ENCODE measurements around the gene LONRF3. TPM values are rescaled to one million over a fixed set of nuclear protein-coding genes. Genes with fewer than 3 reads are reported as not detected.
A peak's percentile ranks its signal among the peaks of the same experiment; 100 is the strongest.

Gene LONRF3
- total RNA-seq, 1 donor from 2014 or later: 12.4 TPM

DNA sequence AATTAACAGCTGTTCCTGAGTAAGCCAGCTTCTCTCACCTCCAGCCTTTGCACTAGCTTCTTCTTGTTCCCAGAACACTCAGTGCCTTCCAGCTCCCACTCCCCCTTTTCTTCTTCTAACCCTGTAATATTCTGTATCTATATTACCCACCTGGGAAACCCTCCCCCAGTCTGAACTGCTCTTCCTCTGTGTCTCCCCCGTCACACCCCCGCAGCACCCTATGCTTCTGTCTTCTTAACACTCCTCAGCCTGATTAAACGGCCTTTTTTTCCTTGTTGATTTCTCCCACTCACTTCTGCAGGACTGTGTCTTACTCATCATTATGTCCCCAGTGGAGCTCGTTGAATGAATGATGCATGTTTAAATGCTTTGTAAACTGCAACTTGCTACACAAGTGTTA is 9.0 kb upstream of the LONRF3 start:
- Mint-ChIP-seq H3K27ac (ENCODE audit: unreplicated experiment) (no peak overlapping the region), H3K4me3 (ENCODE audit: unreplicated experiment) (no peak overlapping the region), H3K9me3 (ENCODE audit: unreplicated experiment) (no peaks in the 10 kb centered on the region), H3K4me1 (ENCODE audit: unreplicated experiment) (peaks cover 4% of the 10 kb centered on the region), H3K27me3 (ENCODE audit: unreplicated experiment) (no peaks in the 10 kb centered on the region), H3K36me3 (ENCODE audit: low read depth, unreplicated experiment) (no peaks in the 10 kb centered on the region)
- no peak for DNase-seq (ENCODE audit: low spot score)
- TF ChIP-seq, protein P1, sequence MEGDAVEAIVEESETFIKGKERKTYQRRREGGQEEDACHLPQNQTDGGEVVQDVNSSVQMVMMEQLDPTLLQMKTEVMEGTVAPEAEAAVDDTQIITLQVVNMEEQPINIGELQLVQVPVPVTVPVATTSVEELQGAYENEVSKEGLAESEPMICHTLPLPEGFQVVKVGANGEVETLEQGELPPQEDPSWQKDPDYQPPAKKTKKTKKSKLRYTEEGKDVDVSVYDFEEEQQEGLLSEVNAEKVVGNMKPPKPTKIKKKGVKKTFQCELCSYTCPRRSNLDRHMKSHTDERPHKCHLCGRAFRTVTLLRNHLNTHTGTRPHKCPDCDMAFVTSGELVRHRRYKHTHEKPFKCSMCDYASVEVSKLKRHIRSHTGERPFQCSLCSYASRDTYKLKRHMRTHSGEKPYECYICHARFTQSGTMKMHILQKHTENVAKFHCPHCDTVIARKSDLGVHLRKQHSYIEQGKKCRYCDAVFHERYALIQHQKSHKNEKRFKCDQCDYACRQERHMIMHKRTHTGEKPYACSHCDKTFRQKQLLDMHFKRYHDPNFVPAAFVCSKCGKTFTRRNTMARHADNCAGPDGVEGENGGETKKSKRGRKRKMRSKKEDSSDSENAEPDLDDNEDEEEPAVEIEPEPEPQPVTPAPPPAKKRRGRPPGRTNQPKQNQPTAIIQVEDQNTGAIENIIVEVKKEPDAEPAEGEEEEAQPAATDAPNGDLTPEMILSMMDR (IDR thresholded peaks at IDR 0.05; ENCODE audit: unreplicated experiment): no peak

DNA sequence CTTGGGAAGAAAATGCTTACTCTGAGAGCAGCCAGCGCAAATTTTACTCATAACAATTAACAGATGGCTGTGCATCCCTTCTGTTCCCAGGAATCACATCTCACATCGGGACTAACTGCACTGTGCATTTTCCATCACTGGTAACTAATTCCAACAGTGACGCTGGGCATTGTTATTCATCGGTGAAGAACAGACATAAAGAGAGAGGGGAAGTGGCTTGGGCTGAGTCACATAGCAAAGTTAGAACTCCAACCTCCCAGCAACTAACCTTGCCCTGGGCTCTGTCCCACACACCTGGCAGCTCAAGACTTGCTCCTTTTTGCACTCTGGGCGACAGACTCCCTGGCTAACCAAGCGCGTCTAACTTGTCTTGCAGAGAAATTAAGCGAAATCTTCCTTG is 6.4 kb upstream of the LONRF3 start:
- Mint-ChIP-seq H3K36me3 (ENCODE audit: low read depth, unreplicated experiment) (no peaks in the 10 kb centered on the region), H3K27ac (ENCODE audit: unreplicated experiment) (no peak overlapping the region), H3K4me3 (ENCODE audit: unreplicated experiment) (no peak overlapping the region), H3K27me3 (ENCODE audit: unreplicated experiment) (no peaks in the 10 kb centered on the region), H3K4me1 (ENCODE audit: unreplicated experiment) (peaks cover 6% of the 10 kb centered on the region), H3K9me3 (ENCODE audit: unreplicated experiment) (no peaks in the 10 kb centered on the region)
- DNase-seq (ENCODE audit: low spot score): no peak
- TF ChIP-seq, protein P1 (IDR thresholded peaks at IDR 0.05; ENCODE audit: unreplicated experiment): no peak

DNA sequence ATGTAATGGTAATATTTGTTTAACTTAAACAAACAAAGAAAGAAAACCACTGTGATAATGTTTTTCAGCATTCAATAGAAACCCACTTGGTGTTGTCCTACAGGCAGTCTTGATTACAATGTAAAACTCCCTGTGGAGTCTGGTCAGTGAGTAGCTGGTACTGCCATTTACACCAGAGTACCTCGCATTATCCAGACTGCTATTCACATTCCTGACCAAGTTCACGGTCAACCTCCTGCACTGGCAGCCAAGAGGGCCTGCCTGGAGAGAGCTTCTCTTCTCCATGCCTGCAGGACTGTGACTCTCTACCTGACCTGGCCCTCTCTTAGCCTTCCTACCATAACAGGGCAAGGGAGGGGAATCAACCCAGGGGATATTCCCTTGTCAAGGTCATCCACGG is 2.9 kb upstream of the LONRF3 start:
- Mint-ChIP-seq H3K9me3 (ENCODE audit: unreplicated experiment) (no peaks in the 10 kb centered on the region), H3K4me1 (ENCODE audit: unreplicated experiment) (peaks cover 9% of the 10 kb centered on the region), H3K36me3 (ENCODE audit: low read depth, unreplicated experiment) (no peaks in the 10 kb centered on the region), H3K27me3 (ENCODE audit: unreplicated experiment) (peaks cover 3% of the 10 kb centered on the region), H3K27ac (ENCODE audit: unreplicated experiment) (no peak overlapping the region), H3K4me3 (ENCODE audit: unreplicated experiment) (no peak overlapping the region)
- TF ChIP-seq, protein P1 (IDR thresholded peaks at IDR 0.05; ENCODE audit: unreplicated experiment): no peak
- no peak for DNase-seq (ENCODE audit: low spot score)

DNA sequence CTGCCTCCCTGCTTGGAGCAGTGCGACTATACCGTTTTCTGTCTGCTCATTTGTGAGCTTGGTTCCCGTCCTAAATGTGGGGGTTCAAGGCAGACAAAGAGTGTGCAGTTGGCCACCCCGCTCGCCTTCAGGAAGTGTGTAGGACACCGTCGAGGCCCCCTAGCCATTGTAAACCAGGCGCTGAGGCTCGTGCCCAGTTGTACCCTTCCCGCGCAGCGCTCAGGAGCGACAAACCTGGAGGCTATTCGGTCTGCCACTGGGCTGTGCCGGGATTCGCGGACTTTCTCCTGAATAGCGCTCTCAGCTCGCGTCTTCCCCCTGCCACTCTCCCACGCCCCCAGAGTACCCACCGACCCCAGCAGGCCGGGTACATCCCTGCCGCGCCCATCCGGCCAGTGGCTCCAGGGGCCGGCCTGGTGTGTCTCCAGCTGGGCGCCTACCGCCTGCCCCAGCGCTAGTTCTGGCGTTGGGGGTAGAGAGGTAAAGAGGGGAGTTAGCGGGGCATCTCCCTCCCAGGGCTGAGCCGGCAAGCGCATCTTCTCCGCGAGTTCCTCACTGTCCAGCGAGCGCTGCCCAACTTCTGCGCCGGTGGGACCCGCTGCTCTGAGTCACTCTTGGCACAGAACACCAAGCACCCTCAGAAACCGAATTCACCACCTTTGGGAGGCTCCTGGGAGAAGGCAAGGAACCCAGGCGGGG is 880 bp upstream of the LONRF3 start:
- TF ChIP-seq, protein P1 (IDR thresholded peaks at IDR 0.05; ENCODE audit: unreplicated experiment): no peak
- peaks cover 3% of the 10 kb centered on the region for H3K27me3 Mint-ChIP-seq (ENCODE audit: unreplicated experiment)
- no peak overlapping the region for H3K27ac Mint-ChIP-seq (ENCODE audit: unreplicated experiment)
- H3K9me3 Mint-ChIP-seq (ENCODE audit: unreplicated experiment): no peaks in the 10 kb centered on the region
- no peak overlapping the region for H3K4me3 Mint-ChIP-seq (ENCODE audit: unreplicated experiment)
- H3K4me1 Mint-ChIP-seq (ENCODE audit: unreplicated experiment): peaks cover 9% of the 10 kb centered on the region
- DNase-seq (ENCODE audit: low spot score): no peak
- H3K36me3 Mint-ChIP-seq (ENCODE audit: low read depth, unreplicated experiment): no peaks in the 10 kb centered on the region

DNA sequence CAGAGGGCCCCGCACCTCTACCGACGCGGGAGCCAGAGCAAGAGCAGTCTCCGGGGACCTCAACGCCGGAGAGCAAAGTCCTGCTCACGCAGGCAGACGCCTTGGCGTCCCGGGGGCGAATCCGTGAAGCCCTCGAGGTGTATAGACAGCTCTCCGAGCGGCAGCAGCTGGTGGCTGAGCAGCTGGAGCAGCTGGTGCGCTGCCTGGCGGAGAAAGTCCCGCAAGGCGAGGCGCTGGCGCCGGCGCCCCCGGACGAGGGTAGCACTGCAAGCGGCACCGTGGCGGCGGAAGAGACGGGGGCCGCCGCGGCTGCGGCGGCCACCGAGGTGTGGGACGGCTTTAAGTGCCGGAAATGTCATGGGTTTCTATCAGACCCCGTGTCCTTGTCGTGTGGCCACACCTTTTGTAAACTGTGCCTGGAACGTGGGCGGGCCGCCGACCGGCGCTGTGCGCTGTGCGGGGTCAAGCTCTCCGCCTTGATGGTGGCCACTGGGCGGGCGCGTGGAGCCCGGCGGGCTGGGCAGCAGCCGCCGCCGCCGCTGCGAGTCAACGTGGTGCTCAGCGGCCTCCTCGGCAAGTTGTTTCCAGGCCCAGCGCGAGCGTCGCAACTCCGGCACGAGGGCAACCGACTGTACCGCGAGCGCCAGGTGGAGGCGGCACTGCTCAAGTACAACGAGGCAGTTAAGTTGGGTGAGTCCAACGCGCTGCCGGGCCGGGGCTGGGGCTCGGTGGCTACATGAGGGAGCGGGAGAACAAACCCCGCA is 672 bp downstream of the LONRF3 start:
- H3K4me3 Mint-ChIP-seq (ENCODE audit: unreplicated experiment): peak overlapping the region; percentile 97
- peak; percentile 39 for DNase-seq (ENCODE audit: low spot score)

More for the DNA sequence above, 672 bp downstream of the LONRF3 start:
- H3K27me3 Mint-ChIP-seq (ENCODE audit: unreplicated experiment): peaks cover 3% of the 10 kb centered on the region
- TF ChIP-seq, protein P1 (IDR thresholded peaks at IDR 0.05; ENCODE audit: unreplicated experiment): no peak
- no peaks in the 10 kb centered on the region for H3K9me3 Mint-ChIP-seq (ENCODE audit: unreplicated experiment)
- no peak overlapping the region for H3K27ac Mint-ChIP-seq (ENCODE audit: unreplicated experiment)
- H3K4me1 Mint-ChIP-seq (ENCODE audit: unreplicated experiment): peaks cover 8% of the 10 kb centered on the region
- H3K36me3 Mint-ChIP-seq (ENCODE audit: low read depth, unreplicated experiment): no peaks in the 10 kb centered on the region
